ENCODE results near the gene XPNPEP2. TPM values are rescaled to one million over a fixed set of nuclear protein-coding genes. Genes with fewer than 3 reads are reported as not detected.

XPNPEP2 gene, protein sequence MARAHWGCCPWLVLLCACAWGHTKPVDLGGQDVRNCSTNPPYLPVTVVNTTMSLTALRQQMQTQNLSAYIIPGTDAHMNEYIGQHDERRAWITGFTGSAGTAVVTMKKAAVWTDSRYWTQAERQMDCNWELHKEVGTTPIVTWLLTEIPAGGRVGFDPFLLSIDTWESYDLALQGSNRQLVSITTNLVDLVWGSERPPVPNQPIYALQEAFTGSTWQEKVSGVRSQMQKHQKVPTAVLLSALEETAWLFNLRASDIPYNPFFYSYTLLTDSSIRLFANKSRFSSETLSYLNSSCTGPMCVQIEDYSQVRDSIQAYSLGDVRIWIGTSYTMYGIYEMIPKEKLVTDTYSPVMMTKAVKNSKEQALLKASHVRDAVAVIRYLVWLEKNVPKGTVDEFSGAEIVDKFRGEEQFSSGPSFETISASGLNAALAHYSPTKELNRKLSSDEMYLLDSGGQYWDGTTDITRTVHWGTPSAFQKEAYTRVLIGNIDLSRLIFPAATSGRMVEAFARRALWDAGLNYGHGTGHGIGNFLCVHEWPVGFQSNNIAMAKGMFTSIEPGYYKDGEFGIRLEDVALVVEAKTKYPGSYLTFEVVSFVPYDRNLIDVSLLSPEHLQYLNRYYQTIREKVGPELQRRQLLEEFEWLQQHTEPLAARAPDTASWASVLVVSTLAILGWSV
- total RNA-seq (2022), result not detected in 2 replicates
- Bru-seq, nascent RNA, result not detected
- BruChase-seq, experiment 1, labeled RNA remaining after a 6-hour chase, result not detected
- not detected for BruChase-seq, experiment 2, labeled RNA remaining after a 2-hour chase
- long read RNA-seq, result 0 reads

DNA sequence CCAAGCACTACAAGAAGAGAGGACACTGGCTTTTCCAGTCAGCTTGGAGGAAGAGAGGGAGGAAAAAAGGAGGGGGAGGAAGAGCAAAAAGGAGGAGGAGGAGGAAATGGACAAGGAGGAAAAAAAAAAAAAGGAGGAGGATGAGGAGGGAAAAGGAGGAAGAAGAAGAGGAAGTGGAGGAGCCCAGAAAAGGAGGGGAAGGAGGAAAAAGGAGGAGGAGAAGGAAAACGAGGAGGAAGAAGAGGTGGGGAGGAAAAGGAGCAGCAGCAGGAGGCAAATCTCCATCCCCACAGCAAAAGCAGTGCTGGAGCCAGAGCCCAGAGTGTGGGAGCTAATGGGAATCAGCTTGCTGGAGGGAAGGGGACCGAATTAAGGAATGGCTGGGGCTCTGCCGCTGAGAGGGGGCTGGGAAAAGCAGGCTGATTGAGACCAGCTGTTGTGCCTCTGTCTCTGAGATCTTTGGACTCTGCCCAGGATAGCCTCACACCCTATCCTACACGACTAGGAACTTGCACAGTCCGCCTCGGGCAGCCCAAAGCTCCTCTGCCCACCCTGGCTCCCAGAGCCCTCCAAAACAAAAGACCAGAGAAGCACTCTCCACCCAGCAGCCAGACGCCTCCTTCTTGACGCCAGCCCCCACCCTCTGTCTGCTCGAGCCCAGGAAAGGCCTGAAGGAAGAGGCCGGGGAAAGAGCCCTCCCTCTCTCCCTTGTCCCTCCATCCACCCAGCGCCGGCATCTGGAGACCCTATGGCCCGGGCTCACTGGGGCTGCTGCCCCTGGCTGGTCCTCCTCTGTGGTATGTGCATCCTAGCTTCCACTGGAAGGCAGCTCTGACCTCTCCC, at the start of gene XPNPEP2:
Gene XPNPEP2 (plus strand): TSS at position 514 of the 843 bp plus-strand sequence. CDS start 235 bp downstream, at position 749.
- Mint-ChIP-seq H3K9me3 (ENCODE audit: low read depth, unreplicated experiment) (no peaks in the 10 kb centered on the region), H3K4me1 (ENCODE audit: low read depth, unreplicated experiment) (no peaks in the 10 kb centered on the region), H3K27me3 (ENCODE audit: unreplicated experiment) (peaks cover 60% of the 10 kb centered on the region), H3K36me3 (ENCODE audit: insufficient read depth, unreplicated experiment) (no peaks in the 10 kb centered on the region), H3K27ac (ENCODE audit: unreplicated experiment) (no peak within 1 kb of the TSS), H3K4me3 (ENCODE audit: low read depth, unreplicated experiment) (no peak within 1 kb of the TSS)
- TF ChIP-seq, protein P1, sequence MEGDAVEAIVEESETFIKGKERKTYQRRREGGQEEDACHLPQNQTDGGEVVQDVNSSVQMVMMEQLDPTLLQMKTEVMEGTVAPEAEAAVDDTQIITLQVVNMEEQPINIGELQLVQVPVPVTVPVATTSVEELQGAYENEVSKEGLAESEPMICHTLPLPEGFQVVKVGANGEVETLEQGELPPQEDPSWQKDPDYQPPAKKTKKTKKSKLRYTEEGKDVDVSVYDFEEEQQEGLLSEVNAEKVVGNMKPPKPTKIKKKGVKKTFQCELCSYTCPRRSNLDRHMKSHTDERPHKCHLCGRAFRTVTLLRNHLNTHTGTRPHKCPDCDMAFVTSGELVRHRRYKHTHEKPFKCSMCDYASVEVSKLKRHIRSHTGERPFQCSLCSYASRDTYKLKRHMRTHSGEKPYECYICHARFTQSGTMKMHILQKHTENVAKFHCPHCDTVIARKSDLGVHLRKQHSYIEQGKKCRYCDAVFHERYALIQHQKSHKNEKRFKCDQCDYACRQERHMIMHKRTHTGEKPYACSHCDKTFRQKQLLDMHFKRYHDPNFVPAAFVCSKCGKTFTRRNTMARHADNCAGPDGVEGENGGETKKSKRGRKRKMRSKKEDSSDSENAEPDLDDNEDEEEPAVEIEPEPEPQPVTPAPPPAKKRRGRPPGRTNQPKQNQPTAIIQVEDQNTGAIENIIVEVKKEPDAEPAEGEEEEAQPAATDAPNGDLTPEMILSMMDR (IDR thresholded peaks at IDR 0.05; ENCODE audit: unreplicated experiment), result no peak
- intact Hi-C loops (cut with micrococcal nuclease; ENCODE audit: unreplicated experiment), result no loop called here
- CTCF ChIA-PET, result no interaction called here
- no TSS peak for BruUV-seq (replicated peaks)
- no peak for DNase-seq

DNA sequence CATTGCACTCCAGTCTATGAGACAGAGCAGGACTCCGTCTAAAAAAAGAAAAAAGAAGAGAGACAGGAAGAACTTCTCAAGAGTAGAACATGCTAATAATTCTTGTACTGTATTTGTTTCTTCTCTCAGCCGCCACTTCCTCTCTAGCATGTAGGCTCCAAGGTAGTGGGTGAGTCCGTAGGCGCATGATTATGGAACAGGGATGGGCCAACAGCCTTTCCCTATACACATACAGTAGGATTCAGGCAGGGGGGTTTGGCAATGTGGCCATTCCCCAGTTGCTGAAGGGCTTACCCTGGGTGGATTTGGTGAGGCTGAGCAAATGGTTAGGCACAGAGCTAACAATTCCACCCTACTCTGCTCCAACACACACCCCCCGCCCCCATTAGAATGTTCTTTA, 49.0 kb upstream of the XPNPEP2 start:
- Mint-ChIP-seq H3K4me3 (ENCODE audit: low read depth, unreplicated experiment) (no peak overlapping the region), H3K36me3 (ENCODE audit: insufficient read depth, unreplicated experiment) (no peaks in the 10 kb centered on the region), H3K9me3 (ENCODE audit: low read depth, unreplicated experiment) (no peaks in the 10 kb centered on the region), H3K4me1 (ENCODE audit: low read depth, unreplicated experiment) (no peaks in the 10 kb centered on the region), H3K27ac (ENCODE audit: unreplicated experiment) (no peak overlapping the region), H3K27me3 (ENCODE audit: unreplicated experiment) (peaks cover 6% of the 10 kb centered on the region)
- CTCF ChIA-PET, result interaction anchor here (0.6 to 1.2 kb wide), 2 partner anchors 12 to 64 kb away, joined by 3 to 8 read pairs; no protein-coding TSS in a partner anchor
- intact Hi-C loops (cut with micrococcal nuclease; ENCODE audit: unreplicated experiment), result no loop called here
- TF ChIP-seq, protein P1 (IDR thresholded peaks at IDR 0.05; ENCODE audit: unreplicated experiment), result no peak
- no peak for DNase-seq
- BruUV-seq (replicated peaks), result no TSS peak

DNA sequence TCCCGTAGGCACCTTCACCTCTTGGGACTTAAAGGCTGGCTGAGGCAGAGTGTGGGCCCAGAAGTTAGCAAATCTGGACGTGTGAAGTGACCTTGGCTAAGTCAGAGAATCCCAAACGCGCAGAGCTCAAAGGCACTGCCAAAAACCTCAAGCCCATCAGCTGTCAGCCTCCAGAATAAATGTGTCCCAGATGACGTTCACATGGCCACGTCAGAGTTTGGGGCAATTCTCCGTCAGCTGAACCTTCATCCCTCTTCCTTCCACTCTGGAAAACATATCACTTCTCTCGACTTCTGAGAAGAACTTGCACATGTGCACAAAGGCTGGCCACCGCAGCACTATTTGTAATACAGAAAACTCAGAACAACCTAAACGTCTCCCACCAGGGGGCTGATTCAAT, 48.3 kb upstream of the XPNPEP2 start:
- no peak for DNase-seq
- Mint-ChIP-seq H3K36me3 (ENCODE audit: insufficient read depth, unreplicated experiment) (no peaks in the 10 kb centered on the region), H3K27me3 (ENCODE audit: unreplicated experiment) (peaks cover 5% of the 10 kb centered on the region), H3K9me3 (ENCODE audit: low read depth, unreplicated experiment) (no peaks in the 10 kb centered on the region), H3K4me3 (ENCODE audit: low read depth, unreplicated experiment) (no peak overlapping the region), H3K4me1 (ENCODE audit: low read depth, unreplicated experiment) (no peaks in the 10 kb centered on the region), H3K27ac (ENCODE audit: unreplicated experiment) (no peak overlapping the region)
- CTCF ChIA-PET, result interaction anchor here (1.2 kb wide), 1 partner anchor 12 kb away, joined by 8 read pairs; no protein-coding TSS in a partner anchor
- TF ChIP-seq, protein P1 (IDR thresholded peaks at IDR 0.05; ENCODE audit: unreplicated experiment), result no peak
- BruUV-seq (replicated peaks), result no TSS peak
- intact Hi-C loops (cut with micrococcal nuclease; ENCODE audit: unreplicated experiment), result no loop called here

DNA sequence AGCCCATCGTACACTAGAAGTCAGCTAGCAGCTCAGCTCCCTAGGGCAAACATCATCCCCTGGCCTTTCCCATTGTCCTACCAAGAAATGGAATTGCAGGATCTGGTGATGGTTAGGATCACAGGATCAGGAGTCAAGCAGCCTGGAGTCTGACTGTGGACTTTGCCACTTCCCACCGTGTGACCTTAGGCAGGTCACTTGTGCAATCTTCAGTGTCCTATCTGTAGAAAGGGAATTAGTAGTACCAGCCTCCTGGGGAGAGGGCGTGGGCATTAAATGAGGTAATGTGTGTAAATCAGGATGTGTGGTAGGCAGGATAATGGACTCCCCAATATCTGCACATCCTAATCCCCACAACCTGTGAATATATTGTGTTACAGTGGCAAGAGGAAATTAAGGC, 45.4 kb upstream of the XPNPEP2 start:
- BruUV-seq (replicated peaks), result no TSS peak
- intact Hi-C loops (cut with micrococcal nuclease; ENCODE audit: unreplicated experiment), result no loop called here
- no peak for DNase-seq
- no peak overlapping the region for H3K27ac Mint-ChIP-seq (ENCODE audit: unreplicated experiment)
- H3K9me3 Mint-ChIP-seq (ENCODE audit: low read depth, unreplicated experiment), result no peaks in the 10 kb centered on the region
- H3K4me1 Mint-ChIP-seq (ENCODE audit: low read depth, unreplicated experiment), result no peaks in the 10 kb centered on the region
- H3K4me3 Mint-ChIP-seq (ENCODE audit: low read depth, unreplicated experiment), result no peak overlapping the region
- TF ChIP-seq, protein P1 (IDR thresholded peaks at IDR 0.05; ENCODE audit: unreplicated experiment), result no peak
- H3K36me3 Mint-ChIP-seq (ENCODE audit: insufficient read depth, unreplicated experiment), result no peaks in the 10 kb centered on the region
- H3K27me3 Mint-ChIP-seq (ENCODE audit: unreplicated experiment), result peaks cover 22% of the 10 kb centered on the region
- CTCF ChIA-PET, result interaction anchor here (0.6 kb wide), 1 partner anchor 54 kb away, joined by 6 read pairs; no protein-coding TSS in a partner anchor
